Spinal cord (tissue), 10 donors: Measurements from ENCODE around the gene MOV10L1. TPM values are rescaled to one million over a fixed set of nuclear protein-coding genes. Genes with fewer than 3 reads are reported as not detected.

Source experiments
- DNase-seq, 6 donors: peaks; one replicate each; pipeline versions ENCODE4 v3.0.0 to v3.0.0-alpha.2; 2013 to 2015; ENCODE audit warnings: low spot score in 6 of 6, low read depth in 4 of 6
- H3K27ac ChIP-seq: one replicate; pipeline ENCODE4 v1.5.1; 2013; ENCODE audit warnings: low read depth, low read length, control low read depth
- H3K27me3 ChIP-seq: one replicate; pipeline ENCODE4 v1.6.1; 2013; ENCODE audit warnings: low read length; ENCODE audit not compliant: control insufficient read depth, insufficient read depth
- H3K36me3 ChIP-seq: one replicate; pipeline ENCODE4 v1.6.1; 2013; ENCODE audit warnings: low read length; ENCODE audit not compliant: control insufficient read depth, insufficient read depth
- H3K4me1 ChIP-seq: one replicate; pipeline ENCODE4 v1.6.1; 2013; ENCODE audit warnings: low read length; ENCODE audit not compliant: control insufficient read depth, insufficient read depth
- H3K4me3 ChIP-seq: one replicate; pipeline ENCODE4 v1.5.1; 2013; ENCODE audit warnings: low read depth, low read length, control low read depth
- H3K9me3 ChIP-seq: one replicate; pipeline ENCODE4 v1.6.1; 2013; ENCODE audit warnings: low read length; ENCODE audit not compliant: control insufficient read depth, insufficient read depth
- WGBS: methylation state at CpG from one replicate; pipeline ENCODE4 v1.1.5; 2013; ENCODE audit warnings: missing lambda C conversion rate; ENCODE audit not compliant: insufficient coverage; 5-methylcytosine and 5-hydroxymethylcytosine counted together
- polyA plus RNA-seq, 2 donors: library from polyadenylated mRNA; unstranded; fragments of 120-200 nt; gene quantifications; one replicate each; pipeline ENCODE4 v1.2.1, GENCODE V29; 2013; ENCODE audit not compliant: insufficient read length in 2 of 2
- total RNA-seq, 2 donors: library from RNA; depleted of rRNA in 1 of 2; stranded (reverse); fragments of 120-200 nt in 1 of 2; fragments of >200 nt in 1 of 2; gene quantifications; one replicate each; pipeline versions ENCODE4 v1.2.3 to v1.2.4, GENCODE V29; 2013 to 2014
- donor health status: healthy.

Gene MOV10L1
- total and polyA plus RNA-seq, 4 donors: 1.9 to 4.9 (median 3.5) TPM

GRCh38 chr22:50114221-50115021 lies 24.6 kb downstream of the MOV10L1 start:
- H3K36me3 ChIP-seq: peaks cover 3% of the 10 kb centered on the region
- no peaks in the 10 kb centered on the region for H3K9me3 ChIP-seq
- 55% methylated on average over 13 of the region's 19 CpGs for WGBS
- DNase-seq: peak in 1 of 6 donors; percentile 43
- peaks cover 18% of the 10 kb centered on the region for H3K4me1 ChIP-seq
- no peak overlapping the region for H3K4me3 ChIP-seq
- no peaks in the 10 kb centered on the region for H3K27me3 ChIP-seq
- peak overlapping the region; percentile 40 for H3K27ac ChIP-seq

GRCh38 chr22:50115693-50116092 lies 25.9 kb downstream of the MOV10L1 start:
- DNase-seq: peak in 1 of 6 donors; percentile 29
- Histone ChIP-seq H3K27me3 (no peaks in the 10 kb centered on the region), H3K36me3 (peaks cover 3% of the 10 kb centered on the region), H3K4me1 (peaks cover 26% of the 10 kb centered on the region), H3K9me3 (no peaks in the 10 kb centered on the region), H3K4me3 (no peak overlapping the region), H3K27ac (peak overlapping the region; percentile 33)
- WGBS: 26% methylated on average over 8 of the region's 10 CpGs

GRCh38 chr22:50117168-50117762 lies 27.5 kb downstream of the MOV10L1 start:
- DNase-seq: no peak
- peaks cover 25% of the 10 kb centered on the region for H3K4me1 ChIP-seq
- no peak overlapping the region for H3K4me3 ChIP-seq
- H3K27ac ChIP-seq: no peak overlapping the region
- H3K9me3 ChIP-seq: no peaks in the 10 kb centered on the region
- H3K36me3 ChIP-seq: no peaks in the 10 kb centered on the region
- H3K27me3 ChIP-seq: no peaks in the 10 kb centered on the region
- WGBS: 95% methylated on average over 18 of the region's 19 CpGs

GRCh38 chr22:50118129-50118528 lies 28.3 kb downstream of the MOV10L1 start:
- H3K4me1 ChIP-seq: peaks cover 25% of the 10 kb centered on the region
- H3K27me3 ChIP-seq: no peaks in the 10 kb centered on the region
- H3K36me3 ChIP-seq: no peaks in the 10 kb centered on the region
- 62% methylated on average over 3 of the region's 3 CpGs for WGBS
- no peak overlapping the region for H3K4me3 ChIP-seq
- DNase-seq: no peak
- no peak overlapping the region for H3K27ac ChIP-seq
- H3K9me3 ChIP-seq: peaks cover 2% of the 10 kb centered on the region

GRCh38 chr22:50118557-50119168 lies 28.9 kb downstream of the MOV10L1 start:
- H3K9me3 ChIP-seq: peaks cover 6% of the 10 kb centered on the region
- peaks cover 25% of the 10 kb centered on the region for H3K4me1 ChIP-seq
- WGBS: 45% methylated on average over 9 of the region's 10 CpGs
- H3K4me3 ChIP-seq: no peak overlapping the region
- no peaks in the 10 kb centered on the region for H3K36me3 ChIP-seq
- H3K27ac ChIP-seq: peak overlapping the region; percentile 76
- peak in 1 of 6 donors; percentile 44 for DNase-seq
- H3K27me3 ChIP-seq: no peaks in the 10 kb centered on the region

- 89% methylated on average over 11 of the region's 14 CpGs for WGBS
- H3K27ac ChIP-seq: peak overlapping the region; percentile 76
- DNase-seq: no peak
Observed at GRCh38 chr22:50119169-50119767, 29.5 kb downstream of the MOV10L1 start.

GRCh38 chr22:50119768-50120251 lies 30.0 kb downstream of the MOV10L1 start:
- Histone ChIP-seq H3K27ac (peak overlapping the region; percentile 76), H3K27me3 (no peaks in the 10 kb centered on the region), H3K9me3 (peaks cover 6% of the 10 kb centered on the region), H3K4me3 (no peak overlapping the region), H3K4me1 (peaks cover 25% of the 10 kb centered on the region), H3K36me3 (no peaks in the 10 kb centered on the region)
- peak in 2 of 6 donors; percentile 13 to 59 for DNase-seq
- 46% methylated on average over 6 of the region's 6 CpGs for WGBS

More at GRCh38 chr22:50119169-50119767, 29.5 kb downstream of the MOV10L1 start:
- Histone ChIP-seq H3K9me3 (peaks cover 6% of the 10 kb centered on the region), H3K27me3 (no peaks in the 10 kb centered on the region), H3K4me3 (no peak overlapping the region), H3K36me3 (no peaks in the 10 kb centered on the region), H3K4me1 (peaks cover 25% of the 10 kb centered on the region)

GRCh38 chr22:50121202-50121740 lies 31.5 kb downstream of the MOV10L1 start:
- no peak overlapping the region for H3K4me3 ChIP-seq
- H3K27me3 ChIP-seq: no peaks in the 10 kb centered on the region
- H3K36me3 ChIP-seq: no peaks in the 10 kb centered on the region
- peaks cover 6% of the 10 kb centered on the region for H3K9me3 ChIP-seq
- no peak overlapping the region for H3K27ac ChIP-seq
- H3K4me1 ChIP-seq: peaks cover 18% of the 10 kb centered on the region
- no peak for DNase-seq
- 88% methylated on average over 11 of the region's 11 CpGs for WGBS

GRCh38 chr22:50123119-50123518 lies 33.3 kb downstream of the MOV10L1 start:
- H3K4me1 ChIP-seq: peaks cover 18% of the 10 kb centered on the region
- DNase-seq: no peak
- H3K27me3 ChIP-seq: no peaks in the 10 kb centered on the region
- H3K4me3 ChIP-seq: no peak overlapping the region
- H3K27ac ChIP-seq: no peak overlapping the region
- 80% methylated on average over 1 of the region's 4 CpGs for WGBS
- no peaks in the 10 kb centered on the region for H3K36me3 ChIP-seq
- peaks cover 6% of the 10 kb centered on the region for H3K9me3 ChIP-seq
